Cardiac muscle cell (in vitro differentiated cells and primary cell): ENCODE data around the gene CDC42BPB. TPM values are rescaled to one million over a fixed set of nuclear protein-coding genes. Genes with fewer than 3 reads are reported as not detected.
A peak's percentile ranks its signal among the peaks of the same experiment; 100 is the strongest.

Source experiments
- DNase-seq, 2 donors: peaks; one replicate each; pipeline versions ENCODE4 v3.0.0 to v3.0.0-alpha.2; 2010 to 2017; ENCODE audit warnings: low read depth in 1 of 2, low spot score in 1 of 2
- H3K27ac ChIP-seq: fragments of 200-600 bp; sonication (generic); 2 replicates; pipeline ENCODE4 v1.5.1; 2016
- H3K27me3 ChIP-seq: fragments of 200-600 bp; sonication (generic); 2 replicates; pipeline ENCODE4 v1.6.0; 2016; ENCODE audit warnings: control low read depth
- H3K36me3 ChIP-seq: fragments of 200-600 bp; sonication (generic); 2 replicates; pipeline ENCODE4 v1.5.1; 2016; ENCODE audit warnings: control low read depth
- H3K4me1 ChIP-seq: fragments of 200-600 bp; sonication (generic); 2 replicates; pipeline ENCODE4 v1.8.1; 2017; ENCODE audit warnings: low read depth, mild to moderate bottlenecking, mixed run types
- H3K4me3 ChIP-seq: fragments of 200-600 bp; sonication (generic); 2 replicates; pipeline ENCODE4 v1.5.1; 2016; ENCODE audit warnings: mild to moderate bottlenecking
- H3K9me3 ChIP-seq: fragments of 200-600 bp; sonication (generic); 2 replicates; pipeline ENCODE4 v1.5.1; 2017; ENCODE audit warnings: low read depth, mild to moderate bottlenecking, control low read depth
- CTCF ChIP-seq: IDR thresholded peaks from 2 replicates; pipeline ENCODE4 v1.5.1; 2012; ENCODE audit warnings: low read depth, mild to moderate bottlenecking, low read length
- polyA plus RNA-seq: library from polyadenylated mRNA; unstranded; fragments of >200 nt; fragmentation: Nextera tagmentation; extraction: Ambion mirVana; gene quantifications from 2 replicates; pipeline ENCODE4 v1.2.1, GENCODE V29; 2016
- total RNA-seq: library from RNA; depleted of rRNA; stranded (reverse); fragments of >200 nt; gene quantifications from 2 replicates; pipeline ENCODE4 v1.2.3, GENCODE V29; 2016

CDC42BPB gene
- total and polyA plus RNA-seq, 2 experiments from 2014 or later = 18.9 to 91.6 TPM

- peak in 1 of 2 donors; percentile 60 for DNase-seq
- Histone ChIP-seq H3K9me3 (no peaks in the 10 kb centered on the region), H3K4me3 (no peak overlapping the region), H3K4me1 (no peaks in the 10 kb centered on the region), H3K27ac (no peak overlapping the region), H3K27me3 (no peaks in the 10 kb centered on the region), H3K36me3 (no peaks in the 10 kb centered on the region)
- no peak for TF ChIP-seq CTCF
These were observed 42.7 kb downstream of the CDC42BPB start for GRCh38 chr14:103014466-103015228.

DNA sequence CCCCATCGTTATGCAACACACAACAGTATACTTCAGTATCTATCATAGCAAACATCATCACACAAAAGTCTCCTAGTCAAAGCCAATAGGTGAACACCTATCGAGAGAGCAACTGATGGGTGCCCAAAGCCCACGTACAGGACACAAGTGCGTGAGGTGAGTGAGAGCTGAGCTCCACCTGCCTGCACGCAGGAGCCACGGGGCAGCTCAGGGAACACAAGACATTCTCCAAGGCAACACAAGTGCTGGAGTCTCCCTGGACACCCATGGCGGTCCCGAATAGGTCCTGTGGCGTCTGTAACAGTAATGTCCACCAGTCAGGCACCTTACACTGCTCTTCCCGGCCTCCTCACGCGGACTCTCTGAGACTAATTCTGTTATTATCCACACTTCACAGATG, 44.3 kb downstream of the CDC42BPB start:
- DNase-seq = no peak
- Histone ChIP-seq H3K36me3 (no peaks in the 10 kb centered on the region), H3K4me1 (no peaks in the 10 kb centered on the region), H3K27me3 (no peaks in the 10 kb centered on the region), H3K9me3 (no peaks in the 10 kb centered on the region), H3K4me3 (no peak overlapping the region), H3K27ac (no peak overlapping the region)
- no peak for TF ChIP-seq CTCF

- no peak for DNase-seq
- TF ChIP-seq CTCF = no peak
These were observed 47.8 kb downstream of the CDC42BPB start for GRCh38 chr14:103009559-103009958.

DNA sequence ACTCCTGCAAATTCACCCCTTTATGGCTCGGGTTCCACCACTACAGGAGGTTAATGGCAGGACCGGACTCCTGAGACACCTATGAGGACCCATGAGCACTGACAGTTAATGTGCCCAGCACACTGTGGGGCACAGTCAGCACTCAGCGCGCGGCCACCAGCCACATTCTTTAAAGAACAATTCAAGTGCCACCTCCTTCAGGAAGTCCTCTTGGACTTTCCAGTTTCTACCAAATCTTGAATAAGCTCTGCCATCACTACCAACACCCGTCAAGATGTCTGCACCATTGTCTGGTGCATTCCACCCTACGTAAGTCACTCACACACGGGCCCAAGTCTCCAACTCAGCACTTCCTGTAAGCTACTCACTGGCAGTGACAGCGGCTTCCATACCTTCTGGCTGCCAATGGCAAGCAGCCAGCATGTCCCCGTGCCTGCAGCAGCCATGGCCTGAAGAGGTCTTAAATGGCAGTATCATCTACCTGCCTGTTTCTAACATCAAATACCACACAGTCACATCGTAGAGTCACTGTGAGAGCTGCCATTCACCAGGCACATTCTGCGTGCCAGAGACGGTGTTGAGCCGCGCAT, 48.5 kb downstream of the CDC42BPB start:
- no peak for TF ChIP-seq CTCF
- no peaks in the 10 kb centered on the region for H3K9me3 ChIP-seq
- H3K36me3 ChIP-seq = no peaks in the 10 kb centered on the region
- no peaks in the 10 kb centered on the region for H3K4me1 ChIP-seq
- H3K27ac ChIP-seq = no peak overlapping the region
- H3K4me3 ChIP-seq = no peak overlapping the region
- peak in 1 of 2 donors; percentile 58 for DNase-seq
- no peaks in the 10 kb centered on the region for H3K27me3 ChIP-seq

More at GRCh38 chr14:103009559-103009958, 47.8 kb downstream of the CDC42BPB start:
- Histone ChIP-seq H3K9me3 (no peaks in the 10 kb centered on the region), H3K4me1 (no peaks in the 10 kb centered on the region), H3K27me3 (no peaks in the 10 kb centered on the region), H3K36me3 (no peaks in the 10 kb centered on the region), H3K27ac (no peak overlapping the region), H3K4me3 (no peak overlapping the region)

- Histone ChIP-seq H3K9me3 (no peaks in the 10 kb centered on the region), H3K4me1 (no peaks in the 10 kb centered on the region), H3K36me3 (peaks cover 6% of the 10 kb centered on the region), H3K4me3 (no peak overlapping the region), H3K27me3 (no peaks in the 10 kb centered on the region), H3K27ac (peak overlapping the region; percentile 6)
- no peak for DNase-seq
- no peak for TF ChIP-seq CTCF
These were observed 49.2 kb downstream of the CDC42BPB start for GRCh38 chr14:103008126-103008525.
